GM21529 (cell line): ENCODE results near the gene TRAF7.

Experiments
- ATAC-seq: cut with Tn5 transposase; IDR thresholded peaks from one replicate; pipeline ENCODE4 v1.9.1; 2021; ENCODE audit not compliant: unreplicated experiment

TRAF7 gene

DNA sequence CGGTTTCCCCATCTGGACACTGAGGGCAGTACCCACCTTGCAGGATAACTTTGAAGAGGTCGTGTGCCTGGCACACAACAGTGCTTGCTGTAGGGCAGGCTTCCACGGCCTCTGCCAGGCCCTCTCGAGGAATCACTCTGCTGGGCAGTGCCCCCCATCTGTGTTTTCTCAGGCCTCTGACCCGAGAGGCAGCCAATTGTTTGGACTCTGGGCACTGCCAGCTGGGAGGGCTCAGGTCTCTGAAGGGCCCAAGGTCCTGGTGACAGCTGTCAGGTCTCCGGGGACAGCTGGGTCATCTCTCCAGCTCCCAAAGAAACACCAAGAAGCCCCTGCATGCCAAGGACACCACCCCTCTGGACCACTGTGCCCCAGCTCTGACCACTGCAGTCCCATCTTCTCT lies 8.2 kb upstream of the TRAF7 start:
- no peak for ATAC-seq

DNA sequence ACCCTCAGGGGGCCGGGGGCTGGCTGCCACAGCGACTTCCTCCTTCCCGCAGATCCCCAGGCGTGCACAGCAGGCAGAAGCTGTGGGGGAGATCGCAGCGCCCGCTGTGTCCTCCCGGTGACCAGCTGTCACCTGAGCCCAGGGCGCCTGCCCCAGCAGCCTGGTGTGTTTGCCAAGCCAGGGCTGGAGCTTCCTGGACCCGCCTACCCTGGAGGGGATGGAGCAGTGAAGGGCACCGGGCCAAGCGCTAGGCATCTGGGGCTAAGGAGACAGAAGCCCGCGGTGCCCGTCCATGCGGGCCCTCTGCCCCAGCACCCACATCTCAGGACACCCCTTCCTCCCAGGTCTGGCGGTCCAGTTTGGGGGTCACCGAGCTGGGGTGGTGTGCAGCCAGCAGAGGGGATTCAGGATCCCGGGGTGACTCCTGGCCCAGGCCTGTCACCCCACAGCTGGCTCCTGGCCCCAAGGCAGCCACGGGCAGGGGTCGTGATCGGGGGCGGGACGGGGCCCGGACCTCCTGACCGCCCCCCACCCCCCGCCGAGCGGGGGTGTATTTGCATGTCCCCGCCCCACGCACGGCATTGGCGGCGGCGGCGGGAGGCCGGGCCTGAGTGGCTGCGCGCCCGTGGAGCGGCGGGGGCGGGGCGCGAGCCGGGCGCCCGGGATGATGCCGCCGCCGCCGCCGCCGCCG lies 7.5 kb upstream of the TRAF7 start, which contains the start of gene RAB26:
TSS of gene RAB26 (plus strand) at position 645 of the 691 bp plus-strand sequence. CDS start 159 bp downstream, outside the sequence.
- ATAC-seq: no peak

GRCh38 chr16:2148714-2149629 lies 6.6 kb upstream of the TRAF7 start:
- ATAC-seq: no peak

DNA sequence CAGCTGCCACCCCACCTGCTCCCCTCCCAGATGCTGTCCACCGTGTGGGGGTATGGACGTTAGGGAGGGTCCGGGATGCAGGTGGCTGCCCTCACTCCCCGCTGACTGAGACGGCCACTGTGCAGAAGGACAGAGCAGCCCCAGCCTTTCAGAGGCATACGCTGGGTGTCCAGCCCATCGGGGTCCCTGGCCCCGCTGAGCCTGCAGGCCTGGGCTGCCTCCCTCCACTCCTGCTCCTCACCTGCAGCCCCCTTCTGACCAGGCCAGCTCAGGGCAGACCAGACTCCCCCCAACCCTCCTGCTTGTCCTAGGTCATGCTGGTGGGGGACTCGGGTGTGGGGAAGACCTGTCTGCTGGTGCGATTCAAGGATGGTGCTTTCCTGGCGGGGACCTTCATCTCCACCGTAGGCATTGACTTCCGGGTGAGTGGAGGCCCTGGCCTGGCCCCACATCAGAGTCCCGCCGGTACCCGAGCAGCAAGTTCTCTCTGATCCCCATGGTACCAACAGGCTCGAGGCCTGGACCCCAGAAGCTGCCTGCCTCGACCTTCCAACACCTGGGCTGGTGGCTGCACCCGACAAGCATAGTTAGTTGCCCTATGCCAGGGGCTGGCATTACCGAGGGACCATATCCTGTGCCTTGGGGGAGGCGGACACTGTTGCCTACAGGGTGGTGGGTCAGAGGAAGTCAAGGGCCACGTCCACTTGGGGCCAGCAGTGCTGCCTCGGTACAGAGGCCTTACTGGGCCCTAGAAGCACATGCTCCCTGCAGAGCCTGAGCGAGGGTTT lies 5.8 kb upstream of the TRAF7 start:
- no peak for ATAC-seq

GRCh38 chr16:2150418-2151187 lies 5.0 kb upstream of the TRAF7 start:
- ATAC-seq: no peak

DNA sequence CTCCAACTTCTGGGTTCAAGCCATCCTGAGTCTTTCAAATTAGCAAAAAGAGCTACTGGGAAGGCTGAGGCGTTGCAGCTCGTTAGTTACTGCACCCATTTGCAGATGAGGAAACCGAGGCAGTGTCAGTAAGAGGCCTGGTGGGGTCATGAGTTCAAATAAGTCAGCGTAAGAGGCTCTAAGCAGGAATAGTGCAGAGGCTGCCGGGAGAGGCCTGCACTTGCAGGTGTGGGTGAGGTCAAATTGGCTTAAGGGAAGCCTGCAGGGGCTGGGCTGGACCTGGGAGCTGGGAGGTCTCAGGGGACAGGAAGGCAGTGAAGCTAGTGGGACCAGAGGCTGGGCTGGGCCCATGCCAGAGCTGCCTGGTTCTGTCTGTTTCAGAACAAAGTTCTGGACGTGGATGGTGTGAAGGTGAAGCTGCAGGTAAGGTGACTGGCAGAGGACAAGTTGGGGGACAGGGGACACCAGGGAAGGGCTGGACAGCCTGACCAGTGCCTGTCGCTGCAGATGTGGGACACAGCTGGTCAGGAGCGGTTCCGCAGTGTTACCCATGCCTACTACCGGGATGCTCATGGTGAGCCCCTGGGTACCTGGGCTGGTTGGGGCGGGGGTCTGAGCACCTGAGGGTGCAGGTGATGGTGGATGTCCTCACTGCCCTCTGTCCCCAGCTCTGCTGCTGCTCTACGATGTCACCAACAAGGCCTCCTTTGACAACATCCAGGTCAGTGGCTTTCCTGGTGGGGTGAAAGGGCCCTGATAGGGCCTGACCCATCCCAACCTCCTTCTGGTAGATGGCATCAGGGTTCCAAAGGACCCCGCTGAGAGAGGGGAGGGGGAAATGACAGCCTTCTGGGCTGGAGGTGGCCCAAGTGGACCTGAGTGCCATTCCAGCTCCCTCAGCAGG lies 4.1 kb upstream of the TRAF7 start:
- no peak for ATAC-seq

- no peak for ATAC-seq
Observed at GRCh38 chr16:2152695-2153506, 2.7 kb upstream of the TRAF7 start.

DNA sequence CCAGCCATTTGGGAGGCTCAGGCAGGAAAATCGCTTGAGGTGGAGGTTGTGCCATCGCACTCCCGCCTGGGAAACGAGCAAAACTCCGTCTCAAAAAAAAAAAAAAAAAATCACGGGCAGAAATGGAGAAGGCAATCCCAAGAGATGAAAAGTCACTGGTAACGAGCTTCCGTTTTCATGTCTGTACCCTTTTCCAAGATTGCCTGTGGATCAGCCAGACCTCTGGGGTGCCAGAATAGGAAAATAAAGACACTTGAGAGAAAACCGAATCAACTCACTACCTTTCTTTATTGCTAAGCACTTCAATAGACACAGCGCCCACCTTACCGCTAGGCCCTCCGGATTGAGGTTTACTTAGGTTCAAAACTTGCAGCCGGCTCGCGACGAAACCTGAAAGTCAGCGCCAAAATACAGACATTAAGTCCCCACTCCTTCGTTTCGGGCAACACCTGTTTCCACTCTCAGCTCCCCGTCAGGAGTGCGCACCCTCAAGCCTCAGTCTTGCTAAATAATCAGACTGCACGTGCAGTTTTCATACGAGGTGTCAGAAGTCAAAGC lies 970 bp upstream of the TRAF7 start:
- ATAC-seq: no peak

DNA sequence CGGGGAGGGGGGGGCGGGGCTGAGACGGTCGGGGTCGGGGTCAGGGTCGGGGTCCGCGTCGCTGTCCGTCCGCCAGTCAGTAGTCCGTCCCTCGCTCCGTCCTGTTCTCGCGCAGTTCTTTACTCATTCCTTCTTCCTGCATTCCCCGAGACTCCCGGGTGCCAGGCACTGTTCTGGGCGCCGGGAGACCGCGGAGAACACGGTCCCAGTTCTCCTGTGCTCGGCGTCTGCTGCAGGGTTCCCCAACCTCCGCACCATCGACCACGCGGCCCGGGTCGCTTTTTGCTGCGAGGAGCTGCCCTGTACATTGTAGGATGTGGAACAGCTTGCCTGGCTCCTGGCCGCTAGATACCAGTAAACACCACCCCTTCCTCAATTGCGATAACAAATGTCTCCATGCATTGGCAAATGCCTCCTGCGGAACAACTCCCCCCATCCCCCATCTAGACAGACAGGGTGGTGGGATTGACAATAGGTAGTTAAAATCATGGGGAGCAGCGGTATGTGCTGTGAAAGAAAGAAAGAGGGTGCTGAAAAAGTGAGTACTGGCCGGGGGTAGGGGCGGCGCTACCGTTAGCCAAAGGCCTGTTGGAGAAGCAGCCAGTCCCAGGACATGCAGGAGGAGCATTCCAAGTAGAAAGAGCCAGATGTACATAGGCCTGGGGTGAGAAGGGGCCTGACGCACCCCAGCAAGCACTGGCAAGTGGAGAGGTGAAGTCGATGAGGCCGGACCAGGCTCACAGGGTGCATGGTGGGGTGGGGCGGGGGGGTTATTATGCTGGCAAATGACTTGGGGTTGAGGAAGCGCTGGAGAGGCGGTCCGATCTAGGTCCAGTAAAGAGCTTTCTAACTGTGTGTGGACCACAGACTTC lies 631 bp downstream of the TRAF7 start:
- ATAC-seq: no peak

DNA sequence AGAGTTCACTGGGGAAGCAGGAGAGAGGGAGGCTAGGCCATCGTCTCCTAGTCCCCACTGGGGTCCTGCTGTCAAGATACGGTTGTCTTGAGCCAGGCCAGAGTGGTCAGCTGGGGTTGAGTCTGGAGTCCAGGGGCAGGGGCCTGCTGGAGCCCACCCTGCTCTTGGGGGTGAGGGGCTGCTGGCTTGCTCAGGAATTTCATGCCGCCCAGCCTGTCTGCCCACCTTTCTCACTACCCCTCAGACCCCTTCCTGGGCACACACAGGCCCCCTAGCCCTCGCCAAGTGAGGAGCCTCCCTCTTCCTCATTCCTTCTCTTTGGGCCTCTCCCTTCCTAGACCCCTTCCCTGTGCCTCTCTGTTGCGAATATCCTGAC lies 1.3 kb downstream of the TRAF7 start:
- ATAC-seq: no peak

DNA sequence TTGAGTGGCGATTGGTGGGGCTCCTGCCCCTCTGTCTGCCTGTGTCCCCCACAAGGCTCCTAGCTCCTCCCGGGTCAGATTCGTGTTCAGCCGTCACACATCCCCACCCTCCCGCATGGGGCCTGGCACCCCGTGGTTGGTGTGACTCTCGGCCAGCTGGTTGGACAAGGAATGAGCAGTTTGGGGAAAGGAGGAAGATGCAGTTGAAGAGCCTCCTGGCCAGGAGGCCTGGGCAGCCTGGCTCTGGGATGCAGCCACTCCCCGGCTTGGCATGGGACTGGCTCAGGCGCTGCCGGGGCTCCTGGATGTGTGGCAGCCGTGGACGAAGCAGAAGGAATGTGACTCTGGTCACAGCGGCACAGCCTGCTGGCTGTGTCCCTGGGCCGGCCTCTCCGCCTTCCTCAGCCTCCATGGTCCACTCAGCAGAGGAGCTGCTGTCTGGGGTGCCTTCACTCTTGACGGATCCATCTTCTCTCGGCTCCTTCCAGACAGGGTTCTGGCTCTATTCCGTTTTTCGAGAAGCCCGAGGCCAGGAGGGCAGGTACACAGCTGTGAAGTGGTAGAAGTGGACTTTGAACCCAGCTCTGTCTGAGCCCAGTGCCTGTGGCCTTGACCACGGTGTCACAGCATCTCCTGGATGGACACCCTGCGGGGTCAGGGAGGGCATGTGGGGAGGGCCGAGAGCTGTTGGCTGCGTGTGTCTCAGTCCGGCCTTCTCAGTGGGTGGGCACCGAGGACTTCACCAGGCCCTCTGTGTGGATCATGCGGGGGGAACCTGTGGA lies 2.1 kb downstream of the TRAF7 start:
- ATAC-seq: no peak

DNA sequence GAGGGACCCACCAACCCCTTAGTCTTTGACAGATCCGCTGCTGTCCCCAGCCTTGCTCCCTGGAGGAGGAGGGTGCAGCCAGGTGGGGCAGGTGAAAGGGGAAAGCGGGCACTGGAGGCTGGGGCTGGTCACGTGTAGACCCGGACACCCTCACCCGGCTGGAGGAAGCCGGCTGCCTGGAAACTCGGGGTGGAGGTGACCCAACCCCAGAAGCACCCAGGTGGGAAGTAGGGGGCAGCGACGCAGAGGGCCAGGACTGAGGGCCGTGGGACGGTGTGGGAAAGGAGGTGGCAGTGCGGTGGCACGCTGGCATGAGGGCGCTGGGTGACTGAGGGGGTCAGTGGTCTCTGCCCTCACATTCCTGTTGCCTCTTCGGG lies 2.7 kb downstream of the TRAF7 start:
- ATAC-seq: no peak

DNA sequence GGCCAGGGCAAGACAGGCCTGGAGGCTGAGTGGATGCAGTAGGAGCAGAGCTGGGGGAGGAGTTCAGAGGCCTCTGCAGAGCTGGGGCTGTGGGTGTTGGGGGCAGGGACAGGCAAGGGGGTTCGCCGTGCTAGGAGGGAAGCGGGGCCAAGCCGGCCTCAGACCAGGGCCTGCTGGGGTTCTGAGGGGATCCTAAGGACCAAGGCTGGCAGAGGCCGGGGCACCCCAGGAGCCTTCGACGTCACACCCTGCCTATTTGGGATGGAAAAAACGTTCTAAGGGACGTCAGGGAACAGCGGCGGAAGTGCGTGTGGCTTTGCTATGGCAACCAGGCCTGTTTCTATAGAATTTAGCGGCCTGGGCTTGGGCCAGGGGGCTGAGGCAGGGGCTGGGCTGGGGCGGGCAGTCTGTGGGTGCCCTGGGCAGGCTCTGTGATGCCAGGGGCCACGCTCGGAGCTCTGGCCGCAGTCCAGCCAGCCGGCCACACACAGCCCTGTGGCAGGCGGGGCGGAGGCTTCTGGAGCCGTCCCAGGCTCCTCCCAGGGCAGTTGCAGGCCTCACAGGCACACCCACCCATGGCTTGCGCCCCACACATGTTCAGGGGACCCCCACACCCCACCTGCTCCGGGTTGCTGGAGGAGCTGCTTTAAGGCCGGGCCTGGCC lies 3.7 kb downstream of the TRAF7 start:
- ATAC-seq: no peak

GRCh38 chr16:2160915-2161551 lies 5.5 kb downstream of the TRAF7 start:
- ATAC-seq: no peak

- ATAC-seq: no peak
Observed at GRCh38 chr16:2161911-2162310, 6.3 kb downstream of the TRAF7 start.

GRCh38 chr16:2162676-2163118 lies 7.1 kb downstream of the TRAF7 start:
- no peak for ATAC-seq
